Hematopoietic multipotent progenitor cell treated with erythropoietin and hydrocortisone succinate and interleukin-3 and kit ligand, for 17 days (in vitro differentiated cells): ENCODE results near the gene TNFRSF9.
"Not testable (repeated sequence)": the region's sequence is repeated elsewhere in the genome, so short reads cannot be mapped to it uniquely, and the experiment has no call there.

Source experiments
- DNase-seq: peaks from one replicate; pipeline ENCODE4 v3.0.0-alpha.2; 2015; ENCODE audit warnings: low spot score

The TNFRSF9 gene

GRCh38 chr1:7940745-7941436 lies at the start of gene TNFRSF9:
TNFRSF9 (minus strand) TSS chr1:7940839; CDS start chr1:7939994, 845 bp downstream.
- DNase-seq, result no peak

GRCh38 chr1:7989762-7990428 lies 49.3 kb upstream of the TNFRSF9 start:
- no peak for DNase-seq

DNA sequence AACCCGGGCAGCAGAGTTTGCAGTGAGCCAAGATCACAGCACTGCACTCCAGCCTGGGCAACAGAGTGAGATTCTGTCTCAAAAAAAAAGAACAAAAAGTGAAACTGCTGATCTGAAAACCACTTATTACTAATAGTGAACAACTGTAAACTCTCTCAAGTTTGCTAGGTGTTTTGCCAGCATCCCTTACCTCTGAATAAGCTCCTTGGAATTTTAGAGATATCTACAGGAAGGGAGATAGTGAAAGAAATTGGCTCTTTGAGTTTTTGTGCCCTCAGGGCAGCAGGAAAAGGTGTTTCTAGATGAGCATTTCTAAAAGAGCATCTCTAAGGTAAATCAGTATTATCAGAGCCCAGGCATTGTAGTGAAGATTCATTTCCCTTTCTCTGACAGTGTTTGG lies 47.9 kb upstream of the TNFRSF9 start:
- no peak for DNase-seq

DNA sequence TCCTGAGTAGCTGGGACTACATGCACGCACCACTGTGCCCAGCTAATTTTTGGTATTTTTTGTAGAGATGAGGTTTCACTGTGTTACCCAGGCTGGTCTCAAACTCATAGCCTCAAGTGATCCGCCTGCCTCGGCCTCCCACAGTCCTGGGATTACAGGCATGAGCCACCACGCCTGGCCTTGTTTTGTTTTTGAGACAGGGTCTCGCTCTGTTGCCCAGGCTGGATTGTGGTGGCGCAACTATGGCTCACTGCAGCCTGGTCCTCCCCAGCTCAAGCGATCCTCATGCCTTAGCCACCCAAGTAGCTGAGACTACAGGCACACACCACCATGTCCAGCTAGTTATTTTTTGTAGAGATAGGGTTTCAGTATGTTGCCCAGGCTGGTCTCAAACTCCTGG lies 46.9 kb upstream of the TNFRSF9 start:
- DNase-seq, result no peak

DNA sequence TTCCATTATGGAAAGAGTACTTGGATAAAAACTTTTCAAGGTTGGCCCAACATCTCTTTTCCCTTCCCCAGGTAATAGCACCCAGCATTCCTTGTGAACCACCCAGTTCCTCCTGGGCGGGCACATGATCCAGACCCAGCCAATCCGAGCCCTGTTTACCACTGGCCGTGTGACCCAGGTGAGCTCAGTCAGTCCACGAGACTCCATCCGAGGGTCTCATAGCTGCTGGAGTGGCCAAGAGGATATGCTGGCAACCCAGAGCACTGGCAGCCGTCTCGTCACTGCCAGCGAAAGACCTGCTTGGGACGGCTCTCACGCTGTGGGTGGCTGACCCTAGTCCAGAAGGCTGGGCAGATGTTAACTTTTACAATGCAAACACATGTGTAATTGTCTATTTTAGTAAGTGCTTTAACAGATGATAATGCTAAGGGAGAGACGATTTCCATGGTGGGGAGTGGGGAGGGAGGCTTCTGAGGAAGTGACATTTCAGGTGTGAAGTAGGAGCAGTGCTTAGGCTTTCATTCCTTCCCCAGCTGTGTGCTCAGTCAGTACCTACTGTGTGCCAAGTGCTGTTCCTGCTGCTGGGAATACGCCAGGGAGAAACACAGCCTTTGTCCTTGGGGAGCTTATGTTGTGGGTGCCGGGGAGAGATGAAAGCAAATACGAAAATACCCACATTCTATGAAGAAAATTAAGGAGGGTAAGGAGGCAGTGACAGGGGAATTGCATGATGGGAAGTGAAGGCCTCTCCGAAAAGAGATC lies 45.4 kb upstream of the TNFRSF9 start:
- no peak for DNase-seq

GRCh38 chr1:7984811-7985210 lies 44.2 kb upstream of the TNFRSF9 start:
- no peak for DNase-seq

- DNase-seq, result no peak
Measured at GRCh38 chr1:7983086-7983778, 42.6 kb upstream of the TNFRSF9 start.

DNA sequence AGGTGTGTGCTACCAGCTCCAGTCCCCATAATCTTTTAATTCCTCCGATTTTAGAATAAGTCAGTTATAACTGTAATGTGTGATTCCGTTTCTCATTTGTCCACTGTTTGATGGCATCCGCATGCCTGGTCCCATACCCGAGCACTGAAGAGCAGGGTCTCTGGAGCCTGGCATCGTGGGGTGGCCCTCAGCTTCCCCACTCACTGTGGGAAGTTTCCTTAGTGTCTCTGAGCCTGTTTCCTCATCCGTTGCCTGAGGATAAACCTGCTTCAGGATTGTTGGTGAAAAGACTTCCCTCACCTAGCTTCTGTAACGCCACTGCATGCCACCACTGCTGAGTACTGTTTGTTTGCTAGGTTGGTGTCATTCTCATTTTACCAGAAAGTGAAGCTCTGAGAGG lies 40.3 kb upstream of the TNFRSF9 start:
- DNase-seq, result no peak

GRCh38 chr1:7975212-7975865 lies 34.7 kb upstream of the TNFRSF9 start:
- peak; percentile 65 for DNase-seq

DNA sequence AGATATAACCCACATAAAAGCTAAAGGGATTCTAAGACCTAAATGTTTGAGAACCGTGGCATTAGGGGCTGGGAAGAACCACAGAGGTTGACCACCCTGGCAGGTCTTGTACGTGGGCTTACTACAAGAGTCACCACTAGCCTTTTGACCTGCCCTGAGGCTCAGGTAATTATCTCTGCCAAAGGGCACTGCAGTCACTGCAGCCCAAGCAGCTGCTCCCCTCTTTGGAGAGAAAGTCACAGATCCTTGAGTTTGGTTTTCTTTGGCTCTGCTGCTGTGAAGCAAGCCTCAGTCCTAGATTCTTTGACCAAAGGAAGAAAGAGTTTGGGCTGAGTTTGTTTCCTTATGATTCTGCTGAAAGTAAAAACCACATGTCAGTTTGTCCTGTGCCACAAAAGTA lies 32.4 kb upstream of the TNFRSF9 start:
- DNase-seq, result no peak

- no peak for DNase-seq
Measured at GRCh38 chr1:7972285-7972684, 31.6 kb upstream of the TNFRSF9 start.

DNA sequence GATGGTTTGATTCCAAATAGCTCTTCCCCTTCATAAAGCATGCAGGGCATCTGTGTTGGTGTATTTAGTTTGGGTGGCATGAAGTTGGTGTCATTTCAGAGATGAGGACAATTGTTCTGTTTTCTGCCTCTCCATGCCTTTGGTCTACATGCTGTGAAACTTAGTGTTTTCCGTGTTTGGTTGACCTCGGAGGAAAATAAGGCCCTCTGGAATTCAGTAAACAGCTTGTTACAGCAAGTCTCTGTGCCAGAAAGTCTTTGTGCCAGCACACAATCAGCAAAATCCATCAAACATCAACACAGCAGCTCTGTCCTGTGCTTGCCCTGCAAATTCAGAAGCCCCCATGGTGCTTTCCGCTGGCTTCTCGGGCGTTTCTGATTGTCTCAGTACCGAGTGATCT lies 30.4 kb upstream of the TNFRSF9 start:
- no peak for DNase-seq

- DNase-seq, result no peak
Measured at GRCh38 chr1:7970246-7970645, 29.6 kb upstream of the TNFRSF9 start.

GRCh38 chr1:7967651-7968050 lies 27.0 kb upstream of the TNFRSF9 start:
- DNase-seq, result no peak

DNA sequence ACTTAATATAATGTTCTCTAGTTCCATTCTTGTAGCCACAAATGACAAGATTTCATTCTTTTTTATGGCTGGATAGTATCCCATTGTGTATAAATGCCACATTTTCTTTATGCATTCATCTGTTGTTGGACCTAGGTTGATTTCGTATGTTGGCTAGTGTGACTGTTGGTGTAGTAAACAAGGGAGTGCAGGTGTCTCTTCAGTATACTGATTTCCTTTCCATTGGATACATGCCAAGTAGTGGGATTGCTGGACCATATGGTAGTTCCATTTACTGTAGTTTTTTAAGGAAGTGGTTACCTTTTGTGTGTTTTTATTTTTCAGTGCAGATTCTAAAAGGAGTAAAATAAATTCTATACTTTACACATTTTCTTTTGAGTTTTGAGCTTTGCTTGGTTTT lies 26.6 kb upstream of the TNFRSF9 start:
- no peak for DNase-seq

DNA sequence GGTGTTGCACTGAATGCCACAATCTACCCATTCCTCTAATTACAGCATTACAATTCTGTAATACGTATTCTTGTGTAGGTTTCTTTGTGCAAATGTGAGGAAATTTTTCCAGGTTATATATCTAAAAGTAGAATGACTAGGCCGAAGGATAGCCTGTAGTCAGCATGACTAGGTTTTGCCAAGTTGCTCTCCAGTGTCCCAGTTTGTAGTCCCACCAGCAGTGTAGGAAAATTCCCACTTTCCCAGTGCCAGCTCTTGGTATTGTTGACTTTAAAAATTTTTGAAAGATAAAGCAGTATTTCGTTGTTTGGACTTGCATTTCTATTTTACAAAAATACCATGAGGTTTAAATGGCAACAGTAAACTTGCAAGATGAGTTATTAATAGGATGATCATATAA lies 23.8 kb upstream of the TNFRSF9 start:
- no peak for DNase-seq

GRCh38 chr1:7963841-7964240 lies 23.2 kb upstream of the TNFRSF9 start:
- not testable (repeated sequence) for DNase-seq

GRCh38 chr1:7963378-7963730 lies 22.7 kb upstream of the TNFRSF9 start:
- DNase-seq, result not testable (repeated sequence)

DNA sequence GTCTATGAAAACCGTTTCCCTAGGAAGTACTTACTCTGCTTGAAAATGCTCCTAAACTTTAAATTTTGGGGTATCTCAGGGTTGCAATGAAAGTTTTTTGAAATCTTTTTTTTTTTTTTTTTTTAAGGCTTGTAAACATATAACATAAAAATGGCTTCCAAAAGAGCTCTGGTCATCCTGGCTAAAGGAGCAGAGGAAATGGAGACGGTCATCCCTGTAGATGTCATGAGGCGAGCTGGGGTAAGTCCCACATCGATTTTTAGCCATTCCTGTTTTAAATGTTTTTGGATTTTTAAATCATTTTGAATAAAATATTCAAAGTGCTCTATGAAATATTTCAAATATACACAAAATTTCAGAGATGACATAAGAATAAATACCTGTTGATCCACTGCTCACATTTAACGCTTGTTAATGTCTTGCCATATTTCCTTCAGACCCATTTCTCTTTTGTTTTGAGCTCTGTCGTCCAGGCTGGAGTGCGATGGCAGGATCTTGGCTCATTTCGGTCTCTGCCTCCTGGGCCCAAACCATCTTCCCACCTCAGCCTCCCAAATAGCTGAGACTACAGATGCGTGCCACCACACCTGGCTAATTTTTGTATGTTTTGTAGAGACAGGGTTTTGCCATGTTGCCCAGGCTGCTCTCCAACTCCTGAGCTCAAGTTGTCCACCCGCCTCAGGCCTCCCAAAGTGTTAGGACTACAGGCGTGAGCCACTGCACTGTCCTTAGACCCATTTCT lies 22.2 kb upstream of the TNFRSF9 start:
- DNase-seq, result no peak

GRCh38 chr1:7962014-7962335 lies 21.3 kb upstream of the TNFRSF9 start:
- no peak for DNase-seq

DNA sequence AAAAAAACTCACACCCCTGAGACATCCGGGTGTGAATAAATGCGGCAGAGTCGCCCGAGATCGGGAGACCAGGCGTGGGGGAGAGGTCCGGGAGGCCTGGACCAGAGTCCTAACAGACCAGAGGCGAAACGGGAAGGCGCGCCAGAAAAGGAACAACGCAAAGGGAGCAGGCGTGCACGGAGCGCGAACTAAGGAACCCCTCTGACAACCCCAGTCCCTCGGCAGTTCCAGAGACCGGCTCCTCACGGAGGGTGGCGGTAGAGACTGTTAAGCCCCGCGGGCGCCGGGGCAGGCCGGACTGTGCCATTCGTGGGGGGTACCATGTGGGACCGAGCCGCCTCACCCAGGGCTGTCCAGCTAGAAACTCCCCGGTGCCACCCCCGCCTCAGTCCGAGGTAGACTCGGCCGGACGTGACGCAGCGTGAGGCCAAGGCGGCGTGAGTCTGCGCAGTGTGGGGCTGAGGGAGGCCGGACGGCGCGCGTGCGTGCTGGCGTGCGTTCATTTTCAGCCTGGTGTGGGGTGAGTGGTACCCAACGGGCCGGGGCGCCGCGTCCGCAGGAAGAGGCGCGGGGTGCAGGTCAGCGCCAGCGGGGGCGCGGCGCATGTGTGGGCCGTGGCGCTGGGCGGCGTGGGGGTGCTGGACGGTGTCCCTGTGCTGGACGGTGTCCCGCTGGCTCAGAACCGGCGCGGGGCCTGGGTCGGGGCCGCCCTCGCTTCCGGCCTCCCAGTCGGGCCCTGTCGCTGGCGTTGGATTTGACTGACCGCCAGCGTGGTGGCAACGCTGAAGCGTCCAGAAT lies 20.8 kb upstream of the TNFRSF9 start, which contains the start of gene PARK7:
Gene PARK7 (plus strand): TSS at position 496 of the 798 bp plus-strand sequence. CDS start 1,075 bp downstream, outside the sequence.
- DNase-seq, result peak; percentile 100
